K562 (cell line): ENCODE measurements around the gene HS3ST3B1. TPM values are rescaled to one million over a fixed set of nuclear protein-coding genes. Genes with fewer than 3 reads are reported as not detected.

Source experiments
- AFF1 ChIP-seq, 2 experiments: fragments of 450-650 bp; IDR thresholded peaks; 2 replicates each; pipeline ENCODE4 v1.6.1; 2018; ENCODE audit warnings: mild to moderate bottlenecking in 2 of 2, low read depth in 1 of 2; ENCODE audit not compliant: partially characterized antibody in 2 of 2
- AFF4 ChIP-seq: sonication (generic); formaldehyde crosslinking; IDR thresholded peaks from 2 replicates; pipeline ENCODE4 v1.8.0; 2023; ENCODE audit warnings: mild to moderate bottlenecking, missing genetic modification reagents
- FOS ChIP-seq: IDR thresholded peaks from 3 replicates; pipeline ENCODE4 v1.6.1; 2011; ENCODE audit not compliant: insufficient read length; ENCODE audit errors: extremely low read depth
- FOXK2 ChIP-seq, 2 experiments: fragments of 450-650 bp; IDR thresholded peaks in 1 of 2; conservative IDR thresholded peaks in 1 of 2; 2 replicates each; pipeline ENCODE4 v1.6.1; 2016; ENCODE audit warnings: low read depth in 2 of 2, mild to moderate bottlenecking in 1 of 2
- HMG20B ChIP-seq: fragments of 250-450 bp; sonication (Bioruptor Pico); IDR thresholded peaks from 2 replicates; pipeline ENCODE4 v1.5.0; 2021; ENCODE audit warnings: mild to moderate bottlenecking
- IRF1 ChIP-seq: sonication (generic); formaldehyde crosslinking; IDR thresholded peaks from 2 replicates; pipeline ENCODE4 v1.8.0; 2022; ENCODE audit warnings: missing genetic modification reagents, mild to moderate bottlenecking, borderline replicate concordance
- MYC ChIP-seq, 2 experiments: fragments of 250-450 bp in 1 of 2; sonication (Bioruptor Pico) in 1 of 2; IDR thresholded peaks; 2 replicates each; pipeline versions ENCODE4 v1.5.1 to v1.6.1; 2012 to 2021; ENCODE audit warnings: low read depth in 2 of 2, borderline replicate concordance in 1 of 2, improper control_type of control experiment in 1 of 2, low read length in 1 of 2, mild to moderate bottlenecking in 1 of 2, moderate library complexity in 1 of 2
- ZNF311 ChIP-seq: fragments of 250-450 bp; sonication (Bioruptor Pico); IDR thresholded peaks from 2 replicates; pipeline ENCODE4 v1.4.0; 2020; ENCODE audit warnings: mild to moderate bottlenecking, moderate library complexity
- ZNF592 ChIP-seq: fragments of 450-650 bp; IDR thresholded peaks from 2 replicates; pipeline ENCODE4 v1.6.1; 2017; ENCODE audit warnings: antibody characterized with exemption, mild to moderate bottlenecking
- ZNF655 ChIP-seq: fragments of 250-450 bp; sonication (Bioruptor Pico); IDR thresholded peaks from 2 replicates; pipeline ENCODE4 v1.5.0; 2021
- polyA plus RNA-seq, 8 experiments: library from polyadenylated mRNA; depleted of rRNA in 4 of 8; stranded (reverse) in 5 of 8; unstranded in 3 of 8; fragments of >200 nt; fragmentation: Nextera tagmentation in 2 of 8; fragmentation: Illumina TruSeq in 1 of 8; extraction: Ambion mirVana in 2 of 8; extraction: Trizol in 1 of 8; gene quantifications; 2 replicates each; pipeline versions ENCODE4 v1.2.1 to v1.2.3, GENCODE V29; 2011 to 2014; ENCODE audit warnings: inconsistent platforms in 1 of 8, missing spikeins in 1 of 8
- total RNA-seq, 7 experiments: library from RNA; depleted of rRNA in 6 of 7; stranded (reverse); fragments of >200 nt in 6 of 7; fragmentation: Illumina TruSeq in 2 of 7; extraction: Trizol in 2 of 7; gene quantifications; 2 replicates each; pipeline versions ENCODE4 v1.2.1 to v1.2.3, GENCODE V29; 2011 to 2021; ENCODE audit warnings: low replicate concordance in 1 of 7

The HS3ST3B1 gene
- total and polyA plus RNA-seq, 9 of the 15 experiments (the other 6 are each of a cell fraction or from before 2014, with no cell fraction given): 1.9 to 12.9 (median 3.7) TPM

- TF ChIP-seq ZNF592: no peak
- TF ChIP-seq HMG20B (CRISPR knock-in tag): no peak
- no peak for TF ChIP-seq AFF1 (IDR thresholded peaks at IDR 0.05; ENCODE audit: low read depth in 1 of 2, partially characterized antibody in 2 of 2)
- TF ChIP-seq ZNF311: no peak
- TF ChIP-seq AFF4 (CRISPR knock-in tag): 0 out of 2 replicates have a peak, but pooled peaks have one; percentile 27
- peak; percentile 41 for TF ChIP-seq MYC (IDR thresholded peaks at IDR 0.05; ENCODE audit: low read depth, low read length)
- no peak for TF ChIP-seq MYC (CRISPR knock-in tag; IDR thresholded peaks at IDR 0.05; ENCODE audit: borderline replicate concordance, low read depth)
- no peak for TF ChIP-seq IRF1
- TF ChIP-seq FOS: peak; percentile 69
- TF ChIP-seq ZNF655 (CRISPR knock-in tag): no peak
- peak; percentile 18 to 56; a peak in 1 of 4 replicates for TF ChIP-seq FOXK2 (conservative IDR thresholded peaks at IDR 0.05 in 1 of 2, IDR thresholded peaks at IDR 0.05 in 1 of 2; ENCODE audit: low read depth in 2 of 2)
These were observed at the start of gene HS3ST3B1 (continued) for GRCh38 chr17:14300575-14301278.
